Measurements from ENCODE around the gene DNA2.

Gene DNA2

DNA sequence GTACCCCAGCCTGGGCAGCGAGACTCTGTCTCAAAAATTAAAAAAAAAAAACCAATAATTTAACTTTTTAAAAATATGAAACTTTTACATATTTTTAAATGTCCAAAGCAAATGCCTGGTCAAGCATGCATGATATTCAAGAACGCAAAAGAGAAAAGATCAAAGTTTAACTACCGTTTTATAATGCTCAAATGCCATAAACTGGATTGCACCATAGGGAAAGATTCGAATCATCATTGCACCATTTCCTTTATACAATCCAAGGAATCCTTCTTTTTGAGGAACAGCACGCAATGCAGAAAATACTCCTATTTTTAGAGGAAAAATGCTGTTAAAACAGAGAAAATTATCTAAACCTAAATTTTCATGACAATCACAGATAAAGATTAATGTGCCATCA lies 34.6 kb upstream of the DNA2 start:
- H3K4me3 ChIP-seq (ENCODE audit: control insufficient read depth in 1 of 7, extremely low read depth in 1 of 7, insufficient read depth in 4 of 7, low read depth in 2 of 7, low read length in 6 of 7) = no peak overlapping the region
- CTCF ChIA-PET = no interaction called here
- whole genome bisulfite sequencing (ENCODE audit: insufficient coverage) = 100% methylated on average over 2 of the region's 5 CpGs
- no peaks in the 10 kb centered on the region for H3K9me3 ChIP-seq (ENCODE audit: control extremely low read depth in 1 of 5, control insufficient read depth in 4 of 5, insufficient read depth in 2 of 5, low read depth in 1 of 5, low read length in 4 of 5)
- POLR2A ChIA-PET = no interaction called here
- no peak for DNase-seq
- H3K4me1 ChIP-seq (ENCODE audit: control extremely low read depth in 1 of 4, control insufficient read depth in 4 of 4, insufficient read depth in 4 of 4, low read length in 3 of 4) = no peaks in the 10 kb centered on the region
- H3K27me3 ChIP-seq (replicated peaks in 2 of 5; ENCODE audit: control insufficient read depth in 4 of 5, insufficient read depth in 5 of 5, low read length in 4 of 5) = no peaks in the 10 kb centered on the region
- peaks cover 0 to 5% (median 3%) of the 10 kb centered on the region in 4 experiments for H3K36me3 ChIP-seq (ENCODE audit: control insufficient read depth in 4 of 4, insufficient read depth in 4 of 4, low read length in 3 of 4)
- no peak overlapping the region for H3K27ac ChIP-seq (ENCODE audit: insufficient read depth in 1 of 2, low read depth in 1 of 2, low read length in 2 of 2, poor library complexity in 1 of 2, severe bottlenecking in 2 of 2)

GRCh38 chr10:68502846-68503245 lies 31.1 kb upstream of the DNA2 start:
- DNase-seq = no peak
- ChIA-PET CTCF (no interaction called here), POLR2A (no interaction called here)
- no CpG with 5 or more reads among the region's 1 CpG for WGBS (ENCODE audit: insufficient coverage)
- Histone ChIP-seq H3K4me1 (ENCODE audit: control extremely low read depth in 1 of 4, control insufficient read depth in 4 of 4, insufficient read depth in 4 of 4, low read length in 3 of 4) (no peaks in the 10 kb centered on the region), H3K36me3 (ENCODE audit: control insufficient read depth in 4 of 4, insufficient read depth in 4 of 4, low read length in 3 of 4) (peaks cover 7 to 25% (median 13%) of the 10 kb centered on the region in 4 experiments), H3K27ac (ENCODE audit: insufficient read depth in 1 of 2, low read depth in 1 of 2, low read length in 2 of 2, poor library complexity in 1 of 2, severe bottlenecking in 2 of 2) (no peak overlapping the region), H3K4me3 (ENCODE audit: control insufficient read depth in 1 of 7, extremely low read depth in 1 of 7, insufficient read depth in 4 of 7, low read depth in 2 of 7, low read length in 6 of 7) (no peak overlapping the region), H3K27me3 (replicated peaks in 2 of 5; ENCODE audit: control insufficient read depth in 4 of 5, insufficient read depth in 5 of 5, low read length in 4 of 5) (no peaks in the 10 kb centered on the region), H3K9me3 (ENCODE audit: control extremely low read depth in 1 of 5, control insufficient read depth in 4 of 5, insufficient read depth in 2 of 5, low read depth in 1 of 5, low read length in 4 of 5) (no peaks in the 10 kb centered on the region)

DNA sequence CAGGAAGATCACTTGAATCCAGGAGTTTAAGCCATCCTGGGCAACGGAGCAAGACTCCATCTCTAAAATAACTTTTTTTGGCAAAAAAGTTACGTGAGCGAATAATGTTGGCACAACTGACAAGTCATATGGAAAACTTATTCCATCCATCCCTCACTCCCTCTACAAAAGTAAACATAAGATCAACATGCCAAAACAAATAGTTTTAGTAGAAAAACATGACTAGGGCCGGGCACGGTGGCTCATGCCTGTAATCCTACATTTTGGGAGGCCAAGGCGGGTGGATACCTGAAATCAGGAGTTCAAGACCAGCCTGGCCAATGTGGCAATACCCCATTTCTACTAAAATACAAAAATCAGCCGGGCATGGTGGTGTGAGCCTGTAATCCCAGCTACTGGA lies 29.9 kb upstream of the DNA2 start:
- 96% methylated on average over 4 of the region's 7 CpGs for WGBS (ENCODE audit: insufficient coverage)
- ChIA-PET POLR2A (no interaction called here), CTCF (no interaction called here)
- Histone ChIP-seq H3K9me3 (ENCODE audit: control extremely low read depth in 1 of 5, control insufficient read depth in 4 of 5, insufficient read depth in 2 of 5, low read depth in 1 of 5, low read length in 4 of 5) (no peaks in the 10 kb centered on the region), H3K36me3 (ENCODE audit: control insufficient read depth in 4 of 4, insufficient read depth in 4 of 4, low read length in 3 of 4) (peaks cover 7 to 25% (median 14%) of the 10 kb centered on the region in 4 experiments), H3K27ac (ENCODE audit: insufficient read depth in 1 of 2, low read depth in 1 of 2, low read length in 2 of 2, poor library complexity in 1 of 2, severe bottlenecking in 2 of 2) (no peak overlapping the region), H3K4me1 (ENCODE audit: control extremely low read depth in 1 of 4, control insufficient read depth in 4 of 4, insufficient read depth in 4 of 4, low read length in 3 of 4) (no peaks in the 10 kb centered on the region), H3K4me3 (ENCODE audit: control insufficient read depth in 1 of 7, extremely low read depth in 1 of 7, insufficient read depth in 4 of 7, low read depth in 2 of 7, low read length in 6 of 7) (no peak overlapping the region), H3K27me3 (replicated peaks in 2 of 5; ENCODE audit: control insufficient read depth in 4 of 5, insufficient read depth in 5 of 5, low read length in 4 of 5) (no peaks in the 10 kb centered on the region)
- DNase-seq = no peak

DNA sequence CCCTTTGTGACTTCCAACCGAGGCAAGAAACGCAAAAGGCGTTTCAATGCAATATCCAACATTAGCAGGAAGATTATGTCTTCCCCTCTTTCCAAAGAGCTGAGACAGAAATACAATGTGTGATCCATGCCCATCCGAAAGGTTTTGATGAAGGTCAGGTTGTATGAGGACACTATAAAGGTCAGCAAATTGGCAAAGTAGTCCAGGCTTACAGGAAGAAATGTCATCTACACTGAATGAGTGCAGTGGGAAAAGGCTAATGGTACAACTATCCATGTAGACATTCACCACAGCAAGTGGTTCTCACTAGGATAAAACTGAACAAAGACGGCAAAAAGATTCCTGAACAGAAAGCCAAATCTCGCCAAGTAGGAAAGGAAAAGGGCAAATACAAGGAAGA lies 27.8 kb upstream of the DNA2 start:
- ChIA-PET POLR2A (no interaction called here), CTCF (interaction anchor here (1.0 kb wide), 1 partner anchor 10 kb away, joined by 3 read pairs; no protein-coding TSS in a partner anchor)
- Histone ChIP-seq H3K4me1 (ENCODE audit: control extremely low read depth in 1 of 4, control insufficient read depth in 4 of 4, insufficient read depth in 4 of 4, low read length in 3 of 4) (no peaks in the 10 kb centered on the region), H3K4me3 (ENCODE audit: control insufficient read depth in 1 of 7, extremely low read depth in 1 of 7, insufficient read depth in 4 of 7, low read depth in 2 of 7, low read length in 6 of 7) (no peak overlapping the region), H3K36me3 (ENCODE audit: control insufficient read depth in 4 of 4, insufficient read depth in 4 of 4, low read length in 3 of 4) (peaks cover 7 to 27% (median 17%) of the 10 kb centered on the region in 4 experiments), H3K27me3 (replicated peaks in 2 of 5; ENCODE audit: control insufficient read depth in 4 of 5, insufficient read depth in 5 of 5, low read length in 4 of 5) (no peaks in the 10 kb centered on the region), H3K27ac (ENCODE audit: insufficient read depth in 1 of 2, low read depth in 1 of 2, low read length in 2 of 2, poor library complexity in 1 of 2, severe bottlenecking in 2 of 2) (no peak overlapping the region), H3K9me3 (ENCODE audit: control extremely low read depth in 1 of 5, control insufficient read depth in 4 of 5, insufficient read depth in 2 of 5, low read depth in 1 of 5, low read length in 4 of 5) (no peaks in the 10 kb centered on the region)
- no peak for DNase-seq
- 100% methylated on average over 5 of the region's 6 CpGs for WGBS (ENCODE audit: insufficient coverage)

- Histone ChIP-seq H3K4me1 (ENCODE audit: control extremely low read depth in 1 of 4, control insufficient read depth in 4 of 4, insufficient read depth in 4 of 4, low read length in 3 of 4) (no peaks in the 10 kb centered on the region), H3K27me3 (replicated peaks in 2 of 5; ENCODE audit: control insufficient read depth in 4 of 5, insufficient read depth in 5 of 5, low read length in 4 of 5) (no peaks in the 10 kb centered on the region), H3K36me3 (ENCODE audit: control insufficient read depth in 4 of 4, insufficient read depth in 4 of 4, low read length in 3 of 4) (peaks cover 4 to 34% (median 22%) of the 10 kb centered on the region in 4 experiments), H3K27ac (ENCODE audit: insufficient read depth in 1 of 2, low read depth in 1 of 2, low read length in 2 of 2, poor library complexity in 1 of 2, severe bottlenecking in 2 of 2) (no peak overlapping the region), H3K4me3 (ENCODE audit: control insufficient read depth in 1 of 7, extremely low read depth in 1 of 7, insufficient read depth in 4 of 7, low read depth in 2 of 7, low read length in 6 of 7) (no peak overlapping the region), H3K9me3 (ENCODE audit: control extremely low read depth in 1 of 5, control insufficient read depth in 4 of 5, insufficient read depth in 2 of 5, low read depth in 1 of 5, low read length in 4 of 5) (no peaks in the 10 kb centered on the region)
- no CpG with 5 or more reads among the region's 2 CpGs for WGBS (ENCODE audit: insufficient coverage)
- no peak for DNase-seq
- POLR2A ChIA-PET = no interaction called here
- CTCF ChIA-PET = interaction anchor here (1.0 kb wide), 1 partner anchor 26 kb away, joined by 3 read pairs; no protein-coding TSS in a partner anchor
Observed at GRCh38 chr10:68496072-68496471, 24.3 kb upstream of the DNA2 start.

- H3K27ac ChIP-seq (ENCODE audit: insufficient read depth in 1 of 2, low read depth in 1 of 2, low read length in 2 of 2, poor library complexity in 1 of 2, severe bottlenecking in 2 of 2) = no peak overlapping the region
- POLR2A ChIA-PET = no interaction called here
- peaks cover 2 to 31% (median 17%) of the 10 kb centered on the region in 4 experiments for H3K36me3 ChIP-seq (ENCODE audit: control insufficient read depth in 4 of 4, insufficient read depth in 4 of 4, low read length in 3 of 4)
- no peak overlapping the region for H3K4me3 ChIP-seq (ENCODE audit: control insufficient read depth in 1 of 7, extremely low read depth in 1 of 7, insufficient read depth in 4 of 7, low read depth in 2 of 7, low read length in 6 of 7)
- DNase-seq = no peak
- no peaks in the 10 kb centered on the region for H3K4me1 ChIP-seq (ENCODE audit: control extremely low read depth in 1 of 4, control insufficient read depth in 4 of 4, insufficient read depth in 4 of 4, low read length in 3 of 4)
- H3K9me3 ChIP-seq (ENCODE audit: control extremely low read depth in 1 of 5, control insufficient read depth in 4 of 5, insufficient read depth in 2 of 5, low read depth in 1 of 5, low read length in 4 of 5) = no peaks in the 10 kb centered on the region
- 100% methylated on average over 1 of the region's 2 CpGs for WGBS (ENCODE audit: insufficient coverage)
- no peaks in the 10 kb centered on the region for H3K27me3 ChIP-seq (replicated peaks in 2 of 5; ENCODE audit: control insufficient read depth in 4 of 5, insufficient read depth in 5 of 5, low read length in 4 of 5)
- CTCF ChIA-PET = no interaction called here
Observed at GRCh38 chr10:68492118-68492517, 20.3 kb upstream of the DNA2 start.

GRCh38 chr10:68489919-68490318 lies 18.1 kb upstream of the DNA2 start:
- Histone ChIP-seq H3K4me1 (ENCODE audit: control extremely low read depth in 1 of 4, control insufficient read depth in 4 of 4, insufficient read depth in 4 of 4, low read length in 3 of 4) (no peaks in the 10 kb centered on the region), H3K36me3 (ENCODE audit: control insufficient read depth in 4 of 4, insufficient read depth in 4 of 4, low read length in 3 of 4) (peaks cover 2 to 43% (median 23%) of the 10 kb centered on the region in 4 experiments), H3K27me3 (replicated peaks in 2 of 5; ENCODE audit: control insufficient read depth in 4 of 5, insufficient read depth in 5 of 5, low read length in 4 of 5) (no peaks in the 10 kb centered on the region), H3K9me3 (ENCODE audit: control extremely low read depth in 1 of 5, control insufficient read depth in 4 of 5, insufficient read depth in 2 of 5, low read depth in 1 of 5, low read length in 4 of 5) (no peaks in the 10 kb centered on the region), H3K4me3 (ENCODE audit: control insufficient read depth in 1 of 7, extremely low read depth in 1 of 7, insufficient read depth in 4 of 7, low read depth in 2 of 7, low read length in 6 of 7) (no peak overlapping the region), H3K27ac (ENCODE audit: insufficient read depth in 1 of 2, low read depth in 1 of 2, low read length in 2 of 2, poor library complexity in 1 of 2, severe bottlenecking in 2 of 2) (no peak overlapping the region)
- ChIA-PET POLR2A (no interaction called here), CTCF (no interaction called here)
- no peak for DNase-seq
- 100% methylated on average over 1 of the region's 3 CpGs for WGBS (ENCODE audit: insufficient coverage)
